ENCODE data around the gene SRGAP1.

SRGAP1 gene

GRCh38 chr12:63941879-63942278 is 97.4 kb downstream of the SRGAP1 start:
- no peak for DNase-seq

- DNase-seq: no peak
Observed at GRCh38 chr12:63942464-63943241, 98.2 kb downstream of the SRGAP1 start.

- DNase-seq: no peak
Observed at GRCh38 chr12:63944034-63944579, 99.6 kb downstream of the SRGAP1 start.

GRCh38 chr12:63944586-63945228 is 100.2 kb downstream of the SRGAP1 start:
- DNase-seq: no peak

GRCh38 chr12:63945777-63946176 is 101.3 kb downstream of the SRGAP1 start:
- no peak for DNase-seq

GRCh38 chr12:63948211-63948610 is 103.7 kb downstream of the SRGAP1 start:
- DNase-seq: no peak

- no peak for DNase-seq
Observed at GRCh38 chr12:63949902-63950301, 105.4 kb downstream of the SRGAP1 start.

- no peak for DNase-seq
Observed at GRCh38 chr12:63952995-63953394, 108.5 kb downstream of the SRGAP1 start.

- no peak for DNase-seq
Observed at GRCh38 chr12:63955831-63956666, 111.5 kb downstream of the SRGAP1 start.

- no peak for DNase-seq
Observed at GRCh38 chr12:63957496-63957895, 113.0 kb downstream of the SRGAP1 start.

- no peak for DNase-seq
Observed at GRCh38 chr12:63958876-63959580, 114.5 kb downstream of the SRGAP1 start.

- DNase-seq: no peak
Observed at GRCh38 chr12:63961048-63961447, 116.5 kb downstream of the SRGAP1 start.

GRCh38 chr12:63961543-63961942 is 117.0 kb downstream of the SRGAP1 start:
- DNase-seq: no peak

- no peak for DNase-seq
Observed at GRCh38 chr12:63963868-63964267, 119.4 kb downstream of the SRGAP1 start.

- no peak for DNase-seq
Observed at GRCh38 chr12:63964301-63964700, 119.8 kb downstream of the SRGAP1 start.

- no peak for DNase-seq
Observed at GRCh38 chr12:63965936-63966605, 121.6 kb downstream of the SRGAP1 start.

GRCh38 chr12:63966606-63966975 is 122.1 kb downstream of the SRGAP1 start:
- no peak for DNase-seq

GRCh38 chr12:63967358-63968145 is 123.1 kb downstream of the SRGAP1 start:
- DNase-seq: no peak

GRCh38 chr12:63968673-63969072 is 124.2 kb downstream of the SRGAP1 start:
- DNase-seq: no peak

- DNase-seq: no peak
Observed at GRCh38 chr12:63976902-63977395, 132.4 kb downstream of the SRGAP1 start.

- no peak for DNase-seq
Observed at GRCh38 chr12:63977441-63977840, 132.9 kb downstream of the SRGAP1 start.

All from bone marrow (tissue), 2 donors.